Glomerular visceral epithelial cell (primary cell): ENCODE results near the gene GFRA4.

Experiments
- DNase-seq: peaks from one replicate; pipeline ENCODE4 v3.0.0-alpha.2; 2016; ENCODE audit errors: extremely low spot score

Gene GFRA4, protein sequence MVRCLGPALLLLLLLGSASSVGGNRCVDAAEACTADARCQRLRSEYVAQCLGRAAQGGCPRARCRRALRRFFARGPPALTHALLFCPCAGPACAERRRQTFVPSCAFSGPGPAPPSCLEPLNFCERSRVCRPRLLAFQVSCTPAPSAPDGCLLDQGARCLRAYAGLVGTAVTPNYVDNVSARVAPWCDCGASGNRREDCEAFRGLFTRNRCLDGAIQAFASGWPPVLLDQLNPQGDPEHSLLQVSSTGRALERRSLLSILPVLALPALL

DNA sequence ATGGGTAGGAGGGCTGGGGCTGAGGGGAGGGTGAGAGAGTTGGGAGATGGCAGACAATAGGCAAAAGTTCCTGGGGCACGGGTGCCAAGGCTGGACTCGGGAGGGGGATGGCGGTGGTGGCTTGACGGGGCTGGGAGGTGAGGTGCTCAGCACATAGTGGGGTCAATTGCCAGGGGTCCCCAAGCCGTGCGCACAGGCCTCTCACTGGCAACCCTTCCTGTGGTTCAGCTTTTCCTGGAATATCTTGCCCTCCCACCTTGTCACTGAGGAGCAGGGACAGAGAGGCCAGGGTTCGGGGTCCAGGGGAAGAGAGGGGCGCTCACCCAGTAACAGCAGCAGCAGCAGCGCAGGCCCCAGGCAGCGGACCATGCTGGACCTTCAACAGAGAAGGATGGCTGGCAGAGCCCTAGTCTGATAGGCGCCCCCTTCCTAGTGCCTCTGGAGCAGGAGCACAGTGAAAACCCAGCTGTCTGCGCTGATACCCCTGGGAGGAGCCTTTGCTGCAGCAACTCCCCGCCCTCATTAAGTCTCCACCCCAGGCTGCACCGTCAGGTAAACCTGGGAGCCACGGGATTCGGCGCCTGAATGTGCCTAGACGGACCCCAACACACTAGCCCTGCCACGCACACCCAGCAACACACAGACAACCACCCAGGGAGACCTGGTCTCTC lies at the start of gene GFRA4:
Gene GFRA4, minus strand, starts transcription at position 369 of the 671 bp plus-strand sequence. Its CDS starts 0 bp downstream, at position 369.
- DNase-seq: no peak

DNA sequence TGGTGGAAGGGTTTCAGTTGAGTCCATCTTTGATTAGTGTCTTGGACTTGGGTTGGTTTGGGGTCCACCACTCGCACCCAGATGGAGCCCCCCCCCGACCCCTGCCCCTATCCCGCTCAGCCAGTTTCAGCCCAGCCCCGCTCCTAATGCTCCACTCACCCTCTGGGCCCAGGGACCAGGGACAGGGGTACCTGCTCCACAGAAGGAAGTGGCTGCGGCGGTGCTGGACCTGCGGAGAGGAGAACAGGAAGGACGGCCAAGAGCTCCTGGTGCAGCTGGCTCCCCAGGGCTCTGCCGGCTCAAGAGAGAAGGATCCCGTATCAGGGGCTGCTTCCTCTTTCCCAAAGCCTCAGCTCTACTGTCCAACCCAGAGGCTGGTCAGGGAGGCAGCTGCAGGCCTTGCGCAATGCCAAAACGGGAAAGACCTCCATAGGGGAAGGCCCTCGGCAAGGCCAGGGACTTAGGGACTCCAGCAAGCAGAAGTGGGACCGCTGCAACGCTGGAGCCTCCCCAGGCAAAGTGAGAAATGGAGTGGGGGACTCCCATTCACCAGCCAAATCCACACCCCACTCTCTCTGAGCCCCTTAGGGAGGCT lies 49.2 kb upstream of the GFRA4 start, which contains the start of gene SIGLEC1:
Gene SIGLEC1, minus strand, starts transcription at position 322 of the 595 bp plus-strand sequence. CDS start 5,472 bp downstream, outside the sequence.
- DNase-seq: no peak

DNA sequence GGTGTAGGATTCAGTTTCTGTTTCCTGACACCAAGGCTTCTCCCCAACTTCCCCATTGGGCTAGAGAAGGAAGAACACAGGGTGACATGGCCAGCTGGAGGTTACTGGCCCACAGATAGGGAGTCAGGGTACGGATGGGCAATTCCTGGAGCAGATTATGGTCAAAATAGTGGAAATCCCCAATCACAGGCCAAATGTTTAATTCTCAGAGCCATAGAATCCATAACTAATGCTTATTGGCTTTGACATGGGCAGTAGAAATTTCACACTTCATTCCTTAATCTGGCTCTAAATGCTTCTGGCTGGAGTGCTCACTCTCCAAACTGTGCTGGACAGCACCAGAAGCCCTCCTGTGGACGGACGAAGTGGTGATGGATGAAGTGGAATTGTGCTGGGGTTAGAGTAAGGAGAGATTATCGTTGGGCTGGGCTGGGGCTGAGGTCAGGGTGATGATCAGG lies 48.3 kb upstream of the GFRA4 start:
- DNase-seq: no peak

- DNase-seq: peak; percentile 66
Measured at GRCh38 chr20:3710703-3711483, 47.7 kb upstream of the GFRA4 start.

DNA sequence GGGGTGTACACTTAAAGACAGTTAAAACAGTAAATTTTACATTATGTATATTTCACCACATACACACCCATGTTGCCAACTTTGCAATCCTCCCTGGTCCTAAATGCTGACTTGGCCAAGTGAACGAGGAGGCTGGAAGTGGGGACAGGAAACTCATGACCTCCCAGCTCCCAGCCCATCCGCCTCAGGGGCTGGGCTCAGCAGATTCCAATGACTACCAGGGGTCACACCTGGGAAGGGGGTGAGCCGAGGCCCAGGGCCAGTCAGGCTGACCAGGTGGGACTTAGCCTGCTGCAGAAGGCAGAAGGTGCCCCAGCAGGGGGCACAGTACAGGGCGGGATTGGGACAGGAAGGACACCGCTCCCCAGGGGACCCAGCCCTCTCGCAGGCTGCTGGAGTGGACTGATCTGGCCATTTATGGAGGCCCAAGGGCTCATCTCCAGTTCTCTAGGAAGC lies 46.8 kb upstream of the GFRA4 start:
- no peak for DNase-seq

- DNase-seq: no peak
Measured at GRCh38 chr20:3707508-3707899, 44.3 kb upstream of the GFRA4 start.

DNA sequence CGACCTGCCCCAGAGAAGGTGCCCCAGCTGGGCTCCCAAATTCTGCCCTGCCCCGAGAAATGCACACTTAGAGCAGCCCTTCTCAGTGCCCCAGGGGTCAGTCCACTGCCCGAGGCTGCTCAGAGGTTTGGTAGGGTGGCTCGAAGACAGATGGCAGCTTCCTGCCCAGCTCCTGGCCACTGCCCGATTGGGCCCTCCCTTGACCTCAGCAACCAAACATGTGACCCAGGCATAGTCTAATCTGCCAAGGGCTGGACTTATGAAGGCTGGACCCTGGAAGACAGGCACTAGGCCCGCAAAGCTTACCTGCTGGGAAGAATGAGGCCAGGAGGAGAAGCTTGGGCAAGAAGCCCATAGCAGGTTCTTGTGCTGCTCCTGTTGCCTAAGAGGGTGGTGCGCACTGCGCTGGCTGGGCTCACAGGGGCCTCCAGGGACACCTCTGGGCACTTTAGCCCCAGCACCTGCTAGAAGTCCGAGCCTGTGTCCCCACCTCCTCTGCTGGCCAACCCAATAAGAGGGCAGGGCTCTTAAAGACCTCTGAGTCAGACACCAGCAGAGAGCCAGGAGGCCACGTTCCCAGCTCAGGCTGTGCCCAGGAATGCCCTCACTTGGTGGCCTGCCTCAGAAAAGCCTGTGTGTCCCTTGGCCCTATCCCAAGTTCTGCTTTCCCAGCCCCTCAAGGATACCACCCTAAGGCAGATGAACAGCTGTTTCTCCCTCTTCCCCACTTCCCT lies 43.7 kb upstream of the GFRA4 start:
- DNase-seq: peak; percentile 21

GRCh38 chr20:3705970-3706739 lies 43.0 kb upstream of the GFRA4 start:
- no peak for DNase-seq

DNA sequence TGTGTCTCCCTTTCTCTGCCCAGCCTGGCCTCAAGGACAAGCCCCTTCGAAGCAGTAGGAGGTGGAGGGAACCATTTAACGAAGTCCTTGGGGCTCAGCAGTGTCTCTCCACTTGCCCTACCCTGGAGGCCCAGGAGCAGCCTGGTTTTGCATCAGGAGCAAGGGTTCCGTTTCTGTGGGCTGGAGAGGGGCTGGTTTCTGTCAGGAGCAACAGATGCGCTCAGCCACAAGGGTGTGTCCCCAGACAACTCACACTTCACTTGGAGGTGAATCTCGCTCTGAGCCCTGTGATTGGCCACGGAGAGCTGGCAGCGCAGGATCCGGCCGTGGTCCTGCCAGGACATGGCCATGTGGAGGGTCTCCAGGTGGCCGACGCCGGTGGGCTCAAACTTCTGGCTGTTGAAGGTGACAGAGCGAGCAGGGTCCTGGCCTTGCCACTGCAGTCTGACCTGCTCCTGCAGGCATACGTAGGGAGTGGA lies 42.3 kb upstream of the GFRA4 start:
- DNase-seq: no peak

- DNase-seq: no peak
Measured at GRCh38 chr20:3704087-3704486, 40.9 kb upstream of the GFRA4 start.

GRCh38 chr20:3702611-3703391 lies 39.6 kb upstream of the GFRA4 start:
- no peak for DNase-seq

GRCh38 chr20:3701061-3701998 lies 38.1 kb upstream of the GFRA4 start:
- DNase-seq: no peak

DNA sequence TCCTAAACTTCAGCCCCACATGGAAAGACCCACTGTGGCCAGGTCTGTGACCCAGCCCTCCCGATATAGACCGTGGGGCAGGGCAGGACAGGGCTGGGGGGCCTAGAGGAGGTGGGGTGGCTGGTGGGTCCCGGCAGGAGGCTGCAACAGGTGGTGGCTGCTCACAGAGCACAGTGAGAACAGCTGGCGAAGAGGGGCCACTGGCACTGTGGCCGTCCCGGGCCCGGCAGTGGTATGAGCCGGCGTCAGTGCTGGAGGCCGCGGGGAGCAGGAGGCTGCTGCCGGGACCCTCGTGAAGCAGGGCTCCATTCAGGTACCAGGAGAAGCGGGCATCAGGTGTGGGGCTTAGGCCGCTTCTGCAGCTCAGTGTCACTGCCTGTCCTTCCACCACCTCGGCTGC lies 35.8 kb upstream of the GFRA4 start:
- DNase-seq: no peak

- DNase-seq: no peak
Measured at GRCh38 chr20:3698591-3699001, 35.4 kb upstream of the GFRA4 start.

GRCh38 chr20:3697588-3698305 lies 34.5 kb upstream of the GFRA4 start:
- DNase-seq: no peak

GRCh38 chr20:3696745-3697587 lies 33.8 kb upstream of the GFRA4 start:
- DNase-seq: no peak

DNA sequence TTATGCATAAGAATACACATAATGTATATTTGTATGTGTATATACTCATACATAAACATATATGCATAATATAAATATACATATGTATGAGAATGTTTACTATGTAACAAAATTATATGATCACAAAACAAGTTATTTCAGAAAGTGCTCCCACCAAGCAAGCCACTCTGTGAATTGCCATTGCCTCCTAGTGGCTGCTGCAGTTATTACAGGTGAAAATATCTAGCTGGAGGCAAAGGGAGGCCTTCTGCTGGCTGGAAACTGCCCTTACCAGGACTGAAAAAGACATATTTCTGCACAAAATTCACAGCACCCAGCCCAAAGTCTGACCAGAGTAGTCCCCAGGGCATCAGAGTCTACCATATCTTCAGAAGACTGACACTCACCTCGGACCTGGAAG lies 33.0 kb upstream of the GFRA4 start:
- DNase-seq: no peak
